HG03575 (cell line): ENCODE measurements around the gene WFDC8.

Experiments used
- ATAC-seq: cut with Tn5 transposase; IDR thresholded peaks from one replicate; pipeline ENCODE4 v1.9.1; 2021; ENCODE audit not compliant: unreplicated experiment, insufficient number of reproducible peaks, low FRiP score; ENCODE audit errors: extremely low read depth

The WFDC8 gene

GRCh38 chr20:45503403-45503802, 75.7 kb downstream of the WFDC8 start:
- ATAC-seq = no peak

GRCh38 chr20:45502561-45502960, 76.5 kb downstream of the WFDC8 start:
- ATAC-seq = no peak
